Testis (tissue), 2 donors: ENCODE results near the gene STOX2.

ENCODE experiments used
- POLR2A ChIP-seq: fragments of 450-650 bp; IDR thresholded peaks from one replicate; pipeline ENCODE4 v1.6.1; 2017; ENCODE audit warnings: antibody characterized with exemption, mild to moderate bottlenecking, moderate library complexity
- TF ChIP-seq, protein P1 (sequence below), 3 experiments: fragments of 450-650 bp in 2 of 3; fragments of 200-600 bp in 1 of 3; sonication (generic) in 1 of 3; IDR thresholded peaks; one replicate each; pipeline ENCODE4 v1.5.1; 2016 to 2019; ENCODE audit warnings: antibody characterized with exemption in 3 of 3, mild to moderate bottlenecking in 2 of 3, moderate library complexity in 1 of 3

DNA sequence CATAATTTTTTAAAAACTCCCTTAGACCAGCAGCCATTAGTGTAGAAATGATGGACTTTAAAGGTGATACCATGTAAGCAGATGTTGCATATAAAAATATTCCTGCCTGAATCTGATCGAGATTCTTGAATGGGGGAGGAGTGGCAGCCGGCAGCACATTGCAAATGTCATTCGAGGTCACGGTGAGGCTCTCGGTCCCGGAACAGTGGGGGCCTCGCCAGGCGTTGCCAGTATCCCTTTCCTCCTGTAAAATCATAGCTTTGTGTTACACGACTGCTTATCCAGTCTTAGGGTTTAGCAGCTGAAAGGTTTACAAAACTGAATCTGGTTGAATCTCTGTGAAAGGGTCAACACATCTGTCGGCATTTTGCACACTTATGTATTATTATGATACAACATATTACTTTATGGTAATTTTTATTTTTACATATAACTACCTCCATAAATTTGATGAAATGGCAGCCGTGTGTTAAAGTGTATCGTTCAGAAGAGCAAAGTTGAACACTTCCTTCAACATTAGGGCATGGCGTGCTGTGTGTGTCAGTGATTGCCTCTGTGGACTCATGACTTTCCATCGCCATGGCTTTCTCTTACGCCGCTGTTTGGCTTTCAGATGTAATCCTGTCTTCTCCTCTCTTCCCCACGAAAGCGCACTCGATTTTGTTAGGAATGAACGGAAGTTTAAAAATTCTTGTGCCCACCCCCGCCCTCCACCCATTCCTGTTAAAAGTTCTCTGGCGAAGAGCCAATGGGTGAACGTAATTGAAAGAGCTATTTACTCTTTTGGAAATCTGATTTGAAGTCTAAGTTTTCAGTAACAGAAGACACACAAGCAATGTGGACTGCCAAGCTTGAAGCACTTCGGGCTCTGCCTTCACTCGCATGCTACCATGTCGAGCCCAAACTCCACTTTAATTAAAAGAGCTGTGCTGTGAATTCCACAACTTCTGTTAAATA, 114.8 kb downstream of the STOX2 start:
- TF ChIP-seq, protein P1, sequence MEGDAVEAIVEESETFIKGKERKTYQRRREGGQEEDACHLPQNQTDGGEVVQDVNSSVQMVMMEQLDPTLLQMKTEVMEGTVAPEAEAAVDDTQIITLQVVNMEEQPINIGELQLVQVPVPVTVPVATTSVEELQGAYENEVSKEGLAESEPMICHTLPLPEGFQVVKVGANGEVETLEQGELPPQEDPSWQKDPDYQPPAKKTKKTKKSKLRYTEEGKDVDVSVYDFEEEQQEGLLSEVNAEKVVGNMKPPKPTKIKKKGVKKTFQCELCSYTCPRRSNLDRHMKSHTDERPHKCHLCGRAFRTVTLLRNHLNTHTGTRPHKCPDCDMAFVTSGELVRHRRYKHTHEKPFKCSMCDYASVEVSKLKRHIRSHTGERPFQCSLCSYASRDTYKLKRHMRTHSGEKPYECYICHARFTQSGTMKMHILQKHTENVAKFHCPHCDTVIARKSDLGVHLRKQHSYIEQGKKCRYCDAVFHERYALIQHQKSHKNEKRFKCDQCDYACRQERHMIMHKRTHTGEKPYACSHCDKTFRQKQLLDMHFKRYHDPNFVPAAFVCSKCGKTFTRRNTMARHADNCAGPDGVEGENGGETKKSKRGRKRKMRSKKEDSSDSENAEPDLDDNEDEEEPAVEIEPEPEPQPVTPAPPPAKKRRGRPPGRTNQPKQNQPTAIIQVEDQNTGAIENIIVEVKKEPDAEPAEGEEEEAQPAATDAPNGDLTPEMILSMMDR (IDR thresholded peaks at IDR 0.05) = no peak
- no peak for TF ChIP-seq POLR2A
